Retinal pigment epithelial cell (primary cell): Measurements from ENCODE around the gene EXOC6B.
"Not testable (repeated sequence)": the region's sequence is repeated elsewhere in the genome, so short reads cannot be mapped to it uniquely, and the experiment has no call there.

Experiments used
- DNase-seq: peaks from one replicate; pipeline ENCODE4 v3.0.0-alpha.2; 2010; ENCODE audit warnings: low read depth
- H3K4me3 ChIP-seq: 2 replicates; pipeline ENCODE4 v1.5.1; 2011; ENCODE audit warnings: mild to moderate bottlenecking, low read length, control low read depth, moderate library complexity
- TF ChIP-seq, protein P1 (sequence below): conservative IDR thresholded peaks from 2 replicates; pipeline ENCODE4 v1.5.1; 2011; ENCODE audit warnings: low read depth, low read length, control low read depth, inconsistent platforms

The EXOC6B gene

DNA sequence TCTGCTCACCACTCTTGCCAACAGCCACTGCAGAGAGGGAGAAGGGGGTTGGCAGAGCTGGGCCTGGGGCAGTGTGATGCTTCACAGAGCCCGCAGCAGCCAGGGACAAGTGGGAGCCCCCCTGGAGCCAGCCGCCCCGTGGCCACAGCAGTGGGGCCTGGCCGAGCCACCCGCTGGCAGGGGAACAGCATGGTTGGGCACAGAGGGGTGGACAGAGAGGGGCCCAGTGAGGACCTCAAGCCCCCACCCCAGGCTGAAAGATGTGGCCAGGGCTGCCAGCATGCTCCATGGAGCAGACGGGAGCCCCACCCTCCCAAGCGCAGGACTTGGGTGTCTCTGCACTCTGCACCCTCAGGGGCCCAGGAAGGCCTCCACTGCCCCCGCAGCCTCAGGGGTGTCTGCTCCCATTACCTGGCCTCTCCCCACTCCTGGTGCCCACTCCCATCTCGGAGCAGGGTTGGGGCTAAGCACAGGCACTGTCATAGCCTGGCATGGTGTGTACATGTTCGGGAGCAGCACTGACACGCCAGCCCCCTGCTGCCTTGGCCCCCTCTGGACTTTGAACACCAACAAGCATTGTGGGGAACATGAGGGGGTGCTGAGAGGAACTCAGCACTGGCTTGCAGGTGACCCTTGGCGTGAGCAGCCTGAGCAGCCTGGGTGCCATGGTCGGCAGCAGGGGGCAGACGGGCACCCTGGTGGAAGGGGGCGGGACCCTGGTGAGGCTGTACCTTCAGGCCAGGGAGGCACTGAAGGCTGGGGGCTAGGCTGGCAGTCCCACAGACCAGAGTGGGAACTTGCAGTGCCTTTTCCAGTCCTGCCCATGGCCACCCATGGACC lies 398.6 kb downstream of the EXOC6B start:
- TF ChIP-seq, protein P1, sequence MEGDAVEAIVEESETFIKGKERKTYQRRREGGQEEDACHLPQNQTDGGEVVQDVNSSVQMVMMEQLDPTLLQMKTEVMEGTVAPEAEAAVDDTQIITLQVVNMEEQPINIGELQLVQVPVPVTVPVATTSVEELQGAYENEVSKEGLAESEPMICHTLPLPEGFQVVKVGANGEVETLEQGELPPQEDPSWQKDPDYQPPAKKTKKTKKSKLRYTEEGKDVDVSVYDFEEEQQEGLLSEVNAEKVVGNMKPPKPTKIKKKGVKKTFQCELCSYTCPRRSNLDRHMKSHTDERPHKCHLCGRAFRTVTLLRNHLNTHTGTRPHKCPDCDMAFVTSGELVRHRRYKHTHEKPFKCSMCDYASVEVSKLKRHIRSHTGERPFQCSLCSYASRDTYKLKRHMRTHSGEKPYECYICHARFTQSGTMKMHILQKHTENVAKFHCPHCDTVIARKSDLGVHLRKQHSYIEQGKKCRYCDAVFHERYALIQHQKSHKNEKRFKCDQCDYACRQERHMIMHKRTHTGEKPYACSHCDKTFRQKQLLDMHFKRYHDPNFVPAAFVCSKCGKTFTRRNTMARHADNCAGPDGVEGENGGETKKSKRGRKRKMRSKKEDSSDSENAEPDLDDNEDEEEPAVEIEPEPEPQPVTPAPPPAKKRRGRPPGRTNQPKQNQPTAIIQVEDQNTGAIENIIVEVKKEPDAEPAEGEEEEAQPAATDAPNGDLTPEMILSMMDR = no peak
- no peak overlapping the region for H3K4me3 ChIP-seq
- DNase-seq = no peak

DNA sequence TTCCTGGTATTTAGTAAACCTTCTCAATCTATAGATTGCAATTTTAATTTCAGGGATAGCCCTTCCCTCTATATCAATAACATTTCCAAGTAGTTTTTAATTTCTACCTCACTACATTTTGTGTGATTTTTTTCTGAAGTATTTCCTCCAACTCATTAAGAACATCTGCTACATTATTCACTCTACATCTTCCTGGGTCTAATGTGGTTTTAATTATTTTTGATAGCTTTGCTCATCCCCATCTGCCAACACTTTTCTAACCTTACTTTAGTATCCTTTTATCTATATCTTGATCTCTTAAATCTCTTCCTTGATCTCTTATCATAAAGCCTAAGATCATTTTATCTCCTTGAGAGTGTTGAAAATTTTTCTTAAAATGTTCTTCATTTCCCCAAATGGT lies 399.8 kb downstream of the EXOC6B start:
- TF ChIP-seq, protein P1 = no peak
- no peak overlapping the region for H3K4me3 ChIP-seq
- no peak for DNase-seq

DNA sequence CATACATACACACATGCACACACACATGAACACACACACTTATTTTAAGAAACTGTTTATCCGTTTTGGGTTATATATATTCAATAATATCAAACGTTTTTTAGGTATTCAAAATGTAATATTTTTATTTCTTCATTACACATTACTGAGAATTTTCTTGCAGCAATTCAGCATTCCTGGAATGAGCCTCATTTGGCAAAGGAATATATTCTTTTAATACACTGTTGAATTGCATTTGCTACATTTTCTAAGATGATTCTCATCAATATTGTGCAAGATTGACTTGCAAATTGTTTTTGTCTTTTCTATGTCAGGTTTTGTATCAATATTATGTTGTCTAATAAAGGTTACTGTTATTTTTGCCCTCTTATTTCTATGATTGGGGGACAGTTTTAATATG lies 402.1 kb downstream of the EXOC6B start:
- TF ChIP-seq, protein P1 = no peak
- no peak for DNase-seq
- no peak overlapping the region for H3K4me3 ChIP-seq

DNA sequence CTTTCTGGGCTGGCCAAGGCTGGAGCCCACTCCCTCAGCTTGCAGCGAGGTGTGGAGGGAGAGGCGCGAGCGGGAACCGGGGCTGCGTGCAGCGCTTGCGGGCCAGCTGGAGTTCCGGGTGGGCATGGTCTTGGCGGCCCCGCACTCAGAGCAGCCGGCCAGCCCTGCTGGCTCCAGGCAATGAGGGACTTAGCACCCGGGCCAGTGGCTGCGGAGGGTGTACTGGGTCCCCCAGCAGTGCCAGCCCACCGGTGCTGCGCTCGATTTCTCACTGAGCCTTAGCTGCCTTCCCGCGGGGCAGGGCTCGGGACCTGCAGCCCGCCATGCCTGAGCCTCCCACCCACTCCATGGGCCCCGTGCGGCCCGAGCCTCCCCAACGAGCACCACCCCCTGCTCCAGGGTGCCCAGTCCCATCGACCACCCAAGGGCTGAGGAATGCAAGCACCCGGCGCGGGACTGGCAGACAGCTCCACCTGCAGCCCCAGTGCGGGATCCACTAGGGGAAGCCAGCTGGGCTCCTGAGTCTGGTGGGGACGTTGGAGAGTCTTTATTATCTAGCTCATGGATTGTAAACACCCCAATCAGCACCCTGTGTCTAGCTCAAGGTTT lies 404.0 kb downstream of the EXOC6B start:
- not testable (repeated sequence) for DNase-seq

DNA sequence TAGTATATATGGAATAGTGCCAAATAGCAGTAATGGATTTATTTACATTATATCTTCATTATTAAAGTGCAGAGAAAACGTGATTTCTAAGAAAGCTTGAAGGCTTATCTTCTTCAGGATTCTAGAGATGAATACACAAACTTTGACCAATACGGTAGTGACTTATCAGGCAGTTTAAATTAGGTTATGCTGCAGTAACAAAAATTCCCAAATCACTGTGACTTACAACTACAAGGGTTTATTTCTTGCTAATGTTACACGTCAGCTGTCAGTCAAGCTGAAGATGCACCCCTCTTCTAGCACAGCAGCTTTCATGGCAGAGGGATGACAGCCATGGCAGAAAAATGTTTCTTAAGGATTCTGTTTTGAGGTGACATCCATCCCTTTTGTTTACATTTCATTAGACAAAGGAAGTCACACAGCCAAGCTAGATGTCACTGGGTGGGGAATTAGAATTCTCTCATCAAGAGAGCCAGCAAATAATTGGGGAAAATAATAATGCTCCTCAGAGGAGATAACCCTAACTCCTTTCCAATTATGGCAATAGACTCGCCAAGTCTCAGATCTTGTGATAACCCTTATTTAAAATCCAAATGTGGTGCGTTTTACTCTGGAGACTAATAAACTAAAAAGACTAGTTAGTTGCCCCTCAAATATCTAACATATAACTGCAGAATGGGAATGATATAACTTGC lies 409.9 kb downstream of the EXOC6B start:
- no peak overlapping the region for H3K4me3 ChIP-seq
- TF ChIP-seq, protein P1 = no peak
- DNase-seq = no peak

More for the DNA sequence above, 404.0 kb downstream of the EXOC6B start:
- not testable (repeated sequence) for H3K4me3 ChIP-seq

DNA sequence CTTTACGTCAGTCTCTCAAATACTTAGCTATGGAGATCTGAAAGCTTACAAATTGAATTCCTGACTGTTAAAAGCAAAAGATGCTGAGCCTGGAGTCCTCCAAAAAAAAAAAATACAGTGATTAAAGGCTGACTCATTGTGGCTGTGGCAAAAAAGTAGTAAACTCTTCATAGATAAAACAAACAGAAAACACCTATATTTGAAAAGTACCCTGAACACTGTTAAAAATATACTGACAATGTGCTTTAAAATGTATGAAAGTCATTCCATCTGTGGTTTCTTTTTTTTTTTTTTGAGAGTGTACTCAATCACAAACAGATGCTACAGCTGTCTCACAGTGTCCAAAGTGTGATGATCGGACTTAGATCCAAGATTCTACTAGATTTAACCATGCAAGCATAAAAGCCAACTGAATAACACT lies 410.6 kb downstream of the EXOC6B start:
- H3K4me3 ChIP-seq = no peak overlapping the region
- TF ChIP-seq, protein P1 = no peak
- no peak for DNase-seq

DNA sequence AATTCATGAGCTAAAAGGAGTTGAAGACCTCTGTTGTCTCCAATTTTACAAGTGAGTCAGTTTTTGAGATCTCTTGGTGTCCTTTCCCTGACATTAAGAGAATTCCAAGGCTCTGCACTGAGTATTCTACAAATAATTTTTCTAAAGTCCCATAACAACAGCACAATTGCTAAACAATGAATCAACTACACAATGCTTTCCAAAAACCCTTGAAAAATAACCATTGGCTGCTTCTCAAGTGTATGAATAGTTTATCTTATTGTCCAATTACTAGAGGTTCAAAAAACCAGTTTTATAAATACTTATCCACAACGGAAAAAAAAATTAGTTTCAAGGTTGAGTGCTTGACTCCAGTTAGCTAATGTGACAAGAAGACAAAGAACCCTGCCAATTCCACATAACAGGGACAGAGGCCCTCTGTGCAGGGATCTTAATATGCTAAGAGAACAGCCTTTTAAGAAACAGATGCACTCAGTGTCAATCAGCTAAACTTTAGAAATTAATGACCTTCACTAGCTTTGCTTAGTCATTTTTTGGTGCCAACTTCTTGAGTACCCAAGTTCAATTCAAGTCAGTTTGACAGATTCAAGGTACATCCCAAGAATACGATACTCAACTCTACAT lies 411.6 kb downstream of the EXOC6B start:
- no peak overlapping the region for H3K4me3 ChIP-seq
- no peak for DNase-seq
- TF ChIP-seq, protein P1 = no peak
